ENCODE data around the gene ABCA8.

Gene ABCA8

GRCh38 chr17:68861602-68862001 lies 93.6 kb downstream of the ABCA8 start:
- H3K27me3 ChIP-seq, result no peaks in the 10 kb centered on the region

GRCh38 chr17:68860941-68861340 lies 94.3 kb downstream of the ABCA8 start:
- Histone ChIP-seq H3K27ac (no peak overlapping the region), H3K4me1 (ENCODE audit: control insufficient read depth in 1 of 2, insufficient read depth in 1 of 2, low read depth in 1 of 2, low read length in 1 of 2) (no peaks in the 10 kb centered on the region), H3K27me3 (no peaks in the 10 kb centered on the region), H3K36me3 (no peaks in the 10 kb centered on the region), H3K9me3 (no peaks in the 10 kb centered on the region), H3K4me3 (ENCODE audit: low read depth in 1 of 2, low read length in 1 of 2) (no peak overlapping the region)
- no peak for TF ChIP-seq CTCF (IDR thresholded peaks at IDR 0.05)

More at GRCh38 chr17:68861602-68862001, 93.6 kb downstream of the ABCA8 start:
- no peak overlapping the region for H3K27ac ChIP-seq
- no peak for TF ChIP-seq CTCF (IDR thresholded peaks at IDR 0.05)
- H3K9me3 ChIP-seq, result no peaks in the 10 kb centered on the region
- H3K36me3 ChIP-seq, result no peaks in the 10 kb centered on the region
- no peak overlapping the region for H3K4me3 ChIP-seq (ENCODE audit: low read depth in 1 of 2, low read length in 1 of 2)
- no peaks in the 10 kb centered on the region for H3K4me1 ChIP-seq (ENCODE audit: control insufficient read depth in 1 of 2, insufficient read depth in 1 of 2, low read depth in 1 of 2, low read length in 1 of 2)

GRCh38 chr17:68854452-68854851 lies 100.7 kb downstream of the ABCA8 start:
- no peaks in the 10 kb centered on the region for H3K36me3 ChIP-seq
- H3K9me3 ChIP-seq, result no peaks in the 10 kb centered on the region
- no peaks in the 10 kb centered on the region for H3K4me1 ChIP-seq (ENCODE audit: control insufficient read depth in 1 of 2, insufficient read depth in 1 of 2, low read depth in 1 of 2, low read length in 1 of 2)
- H3K27me3 ChIP-seq, result no peaks in the 10 kb centered on the region
- TF ChIP-seq CTCF (IDR thresholded peaks at IDR 0.05), result no peak
- H3K27ac ChIP-seq, result no peak overlapping the region
- no peak overlapping the region for H3K4me3 ChIP-seq (ENCODE audit: low read depth in 1 of 2, low read length in 1 of 2)

GRCh38 chr17:68853439-68853838 lies 101.8 kb downstream of the ABCA8 start:
- H3K4me1 ChIP-seq (ENCODE audit: control insufficient read depth in 1 of 2, insufficient read depth in 1 of 2, low read depth in 1 of 2, low read length in 1 of 2), result no peaks in the 10 kb centered on the region

GRCh38 chr17:68853036-68853435 lies 102.2 kb downstream of the ABCA8 start:
- TF ChIP-seq CTCF (IDR thresholded peaks at IDR 0.05), result no peak
- no peaks in the 10 kb centered on the region for H3K36me3 ChIP-seq
- no peaks in the 10 kb centered on the region for H3K9me3 ChIP-seq
- H3K4me1 ChIP-seq (ENCODE audit: control insufficient read depth in 1 of 2, insufficient read depth in 1 of 2, low read depth in 1 of 2, low read length in 1 of 2), result no peaks in the 10 kb centered on the region
- H3K27me3 ChIP-seq, result no peaks in the 10 kb centered on the region
- no peak overlapping the region for H3K27ac ChIP-seq
- H3K4me3 ChIP-seq (ENCODE audit: low read depth in 1 of 2, low read length in 1 of 2), result no peak overlapping the region

More at GRCh38 chr17:68853439-68853838, 101.8 kb downstream of the ABCA8 start:
- Histone ChIP-seq H3K36me3 (no peaks in the 10 kb centered on the region), H3K9me3 (no peaks in the 10 kb centered on the region), H3K27ac (no peak overlapping the region), H3K4me3 (ENCODE audit: low read depth in 1 of 2, low read length in 1 of 2) (no peak overlapping the region), H3K27me3 (no peaks in the 10 kb centered on the region)
- TF ChIP-seq CTCF (IDR thresholded peaks at IDR 0.05), result no peak

GRCh38 chr17:68851890-68852289 lies 103.3 kb downstream of the ABCA8 start:
- no peaks in the 10 kb centered on the region for H3K4me1 ChIP-seq (ENCODE audit: control insufficient read depth in 1 of 2, insufficient read depth in 1 of 2, low read depth in 1 of 2, low read length in 1 of 2)
- H3K27ac ChIP-seq, result no peak overlapping the region
- H3K9me3 ChIP-seq, result no peaks in the 10 kb centered on the region
- H3K4me3 ChIP-seq (ENCODE audit: low read depth in 1 of 2, low read length in 1 of 2), result no peak overlapping the region
- H3K36me3 ChIP-seq, result no peaks in the 10 kb centered on the region
- no peak for TF ChIP-seq CTCF (IDR thresholded peaks at IDR 0.05)
- H3K27me3 ChIP-seq, result no peaks in the 10 kb centered on the region

All from neutrophil (primary cell).